NCI-H345 treated with DMSO at 0.1 percent for 48 hours (cell line): Measurements from ENCODE around the gene GPATCH2.
"Not testable (repeated sequence)": the region's sequence is repeated elsewhere in the genome, so short reads cannot be mapped to it uniquely, and the experiment has no call there.

Experiments
- DNase-seq: peaks from one replicate; lab custom pipeline; 2025; ENCODE audit not compliant: unreplicated experiment; lab: John Stamatoyannopoulos, UW

The GPATCH2 gene

GRCh38 chr1:217453816-217454215 lies 177.1 kb downstream of the GPATCH2 start:
- no peak for DNase-seq

- DNase-seq, result no peak
Measured at GRCh38 chr1:217449370-217449769, 181.5 kb downstream of the GPATCH2 start.

- DNase-seq, result no peak
Measured at GRCh38 chr1:217443845-217444244, 187.0 kb downstream of the GPATCH2 start.

- DNase-seq, result no peak
Measured at GRCh38 chr1:217437376-217437775, 193.5 kb downstream of the GPATCH2 start.

- no peak for DNase-seq
Measured at GRCh38 chr1:217435204-217435603, 195.7 kb downstream of the GPATCH2 start.

GRCh38 chr1:217433664-217434063 lies 197.2 kb downstream of the GPATCH2 start:
- DNase-seq, result no peak

- no peak for DNase-seq
Measured at GRCh38 chr1:217432339-217432738, 198.6 kb downstream of the GPATCH2 start.

GRCh38 chr1:217431395-217431794 lies 199.5 kb downstream of the GPATCH2 start:
- DNase-seq, result no peak

GRCh38 chr1:217425422-217425821 lies 205.5 kb downstream of the GPATCH2 start:
- no peak for DNase-seq

GRCh38 chr1:217419194-217419551 lies 211.7 kb downstream of the GPATCH2 start:
- no peak for DNase-seq

- DNase-seq, result no peak
Measured at GRCh38 chr1:217418269-217419193, 212.4 kb downstream of the GPATCH2 start.

- DNase-seq, result no peak
Measured at GRCh38 chr1:217417363-217417762, 213.5 kb downstream of the GPATCH2 start.

- no peak for DNase-seq
Measured at GRCh38 chr1:217407534-217408001, 223.3 kb downstream of the GPATCH2 start.

- no peak for DNase-seq
Measured at GRCh38 chr1:217403026-217403720, 227.7 kb downstream of the GPATCH2 start.

- no peak for DNase-seq
Measured at GRCh38 chr1:217402301-217402700, 228.6 kb downstream of the GPATCH2 start.

GRCh38 chr1:217393896-217394295 lies 237.0 kb downstream of the GPATCH2 start:
- no peak for DNase-seq

- no peak for DNase-seq
Measured at GRCh38 chr1:217392441-217392840, 238.4 kb downstream of the GPATCH2 start.

GRCh38 chr1:217389895-217390294 lies 241.0 kb downstream of the GPATCH2 start:
- DNase-seq, result no peak

GRCh38 chr1:217388522-217389065 lies 242.3 kb downstream of the GPATCH2 start:
- DNase-seq, result no peak

- DNase-seq, result not testable (repeated sequence)
Measured at GRCh38 chr1:217381773-217382172, 249.1 kb downstream of the GPATCH2 start.

- DNase-seq, result not testable (repeated sequence)
Measured at GRCh38 chr1:217379804-217380203, 251.1 kb downstream of the GPATCH2 start.

GRCh38 chr1:217379336-217379735 lies 251.6 kb downstream of the GPATCH2 start:
- DNase-seq, result no peak
